Astrocyte of the cerebellum (primary cell): ENCODE measurements around the gene SERINC3.
A peak's percentile ranks its signal among the peaks of the same experiment; 100 is the strongest.

Experiments
- DNase-seq: peaks from one replicate; pipeline ENCODE4 v3.0.0-alpha.2; 2011; ENCODE audit warnings: low read depth
- H3K4me3 ChIP-seq: 2 replicates; pipeline ENCODE4 v1.5.1; 2011; ENCODE audit warnings: mild to moderate bottlenecking, low read depth, low read length, moderate library complexity
- CTCF ChIP-seq: IDR thresholded peaks from 2 replicates; pipeline ENCODE4 v1.5.1; 2012; ENCODE audit warnings: low read length, low read depth, moderate library complexity, mild to moderate bottlenecking; ENCODE audit errors: missing control alignments
- in situ Hi-C: cut with HindIII; loops from 2 replicates; pipeline ENCODE4 v1.10.0; 2017; ENCODE audit warnings: low sequenced_read_pairs

SERINC3 gene

GRCh38 chr20:44467289-44467883, 54.5 kb downstream of the SERINC3 start:
- in situ Hi-C loops, result loop anchor here (10.0 kb wide), 1 partner anchor 343 kb away; no protein-coding TSS in a partner anchor
- peak; percentile 50 for DNase-seq
- TF ChIP-seq CTCF, result no peak
- H3K4me3 ChIP-seq, result no peak overlapping the region

- in situ Hi-C loops, result loop anchor here (10.0 kb wide), 1 partner anchor 340 kb away; no protein-coding TSS in a partner anchor
- no peak overlapping the region for H3K4me3 ChIP-seq
- TF ChIP-seq CTCF, result no peak
- no peak for DNase-seq
These were observed 56.8 kb downstream of the SERINC3 start for GRCh38 chr20:44465001-44465560.

- no peak overlapping the region for H3K4me3 ChIP-seq
- in situ Hi-C loops, result loop anchor here (5.0 to 10.0 kb wide), 2 partner anchors 82 to 340 kb away; no protein-coding TSS in a partner anchor
- DNase-seq, result no peak
- TF ChIP-seq CTCF, result no peak
These were observed 57.4 kb downstream of the SERINC3 start for GRCh38 chr20:44464514-44464913.

GRCh38 chr20:44463466-44463865, 58.4 kb downstream of the SERINC3 start:
- no peak for TF ChIP-seq CTCF
- DNase-seq, result no peak
- in situ Hi-C loops, result loop anchor here (5.0 to 10.0 kb wide), 2 partner anchors 81 to 339 kb away; no protein-coding TSS in a partner anchor
- no peak overlapping the region for H3K4me3 ChIP-seq

- TF ChIP-seq CTCF, result no peak
- in situ Hi-C loops, result loop anchor here (5.0 to 10.0 kb wide), 2 partner anchors 79 to 337 kb away; no protein-coding TSS in a partner anchor
These were observed 60.1 kb downstream of the SERINC3 start for GRCh38 chr20:44461803-44462174.

GRCh38 chr20:44461142-44461802, 60.6 kb downstream of the SERINC3 start:
- DNase-seq, result no peak

More at GRCh38 chr20:44461803-44462174, 60.1 kb downstream of the SERINC3 start:
- no peak for DNase-seq
- no peak overlapping the region for H3K4me3 ChIP-seq

More at GRCh38 chr20:44461142-44461802, 60.6 kb downstream of the SERINC3 start:
- TF ChIP-seq CTCF, result no peak
- H3K4me3 ChIP-seq, result no peak overlapping the region
- in situ Hi-C loops, result loop anchor here (5.0 to 10.0 kb wide), 2 partner anchors 79 to 336 kb away; no protein-coding TSS in a partner anchor
